Measurements from ENCODE around the gene TLE4.

The TLE4 gene

GRCh38 chr9:79609468-79610018 lies 37.8 kb downstream of the TLE4 start:
- TF ChIP-seq CTCF (conservative IDR thresholded peaks at IDR 0.05), result no peak

GRCh38 chr9:79610019-79610631 lies 38.4 kb downstream of the TLE4 start:
- H3K27ac ChIP-seq, result no peak overlapping the region
- no peak for TF ChIP-seq CTCF (conservative IDR thresholded peaks at IDR 0.05)

More at GRCh38 chr9:79609468-79610018, 37.8 kb downstream of the TLE4 start:
- H3K27ac ChIP-seq, result no peak overlapping the region

GRCh38 chr9:79610791-79611614 lies 39.2 kb downstream of the TLE4 start:
- TF ChIP-seq CTCF (conservative IDR thresholded peaks at IDR 0.05), result no peak
- no peak overlapping the region for H3K27ac ChIP-seq

- H3K27ac ChIP-seq, result no peak overlapping the region
- TF ChIP-seq CTCF (conservative IDR thresholded peaks at IDR 0.05), result no peak
These were observed 41.4 kb downstream of the TLE4 start for GRCh38 chr9:79613145-79613544.

- no peak for TF ChIP-seq CTCF (conservative IDR thresholded peaks at IDR 0.05)
These were observed 43.3 kb downstream of the TLE4 start for GRCh38 chr9:79615038-79615437.

GRCh38 chr9:79616013-79616412 lies 44.2 kb downstream of the TLE4 start:
- no peak for TF ChIP-seq CTCF (conservative IDR thresholded peaks at IDR 0.05)
- no peak overlapping the region for H3K27ac ChIP-seq

More at GRCh38 chr9:79615038-79615437, 43.3 kb downstream of the TLE4 start:
- H3K27ac ChIP-seq, result no peak overlapping the region

GRCh38 chr9:79616971-79617370 lies 45.2 kb downstream of the TLE4 start:
- no peak for TF ChIP-seq CTCF (conservative IDR thresholded peaks at IDR 0.05)
- no peak overlapping the region for H3K27ac ChIP-seq
